IPS-18a (cell line): Measurements from ENCODE around the gene CYP27C1.
"Not testable (repeated sequence)": the region's sequence is repeated elsewhere in the genome, so short reads cannot be mapped to it uniquely, and the experiment has no call there.

Experiments
- H3K27ac ChIP-seq: one replicate; pipeline ENCODE4 v1.5.1; 2013; ENCODE audit warnings: low read length
- H3K27me3 ChIP-seq: one replicate; pipeline ENCODE4 v1.6.1; 2013; ENCODE audit warnings: mild to moderate bottlenecking, low read length; ENCODE audit not compliant: control insufficient read depth, insufficient read depth
- H3K36me3 ChIP-seq: one replicate; pipeline ENCODE4 v1.6.1; 2013; ENCODE audit warnings: low read depth, low read length; ENCODE audit not compliant: control insufficient read depth
- H3K4me1 ChIP-seq: one replicate; pipeline ENCODE4 v1.6.1; 2013; ENCODE audit warnings: low read depth, low read length; ENCODE audit not compliant: control insufficient read depth
- H3K4me3 ChIP-seq: one replicate; pipeline ENCODE4 v1.5.1; 2013; ENCODE audit warnings: low read length
- H3K9ac ChIP-seq: one replicate; pipeline ENCODE4 v1.6.1; 2013; ENCODE audit warnings: mild to moderate bottlenecking, low read length, moderate library complexity
- H3K9me3 ChIP-seq: one replicate; pipeline ENCODE4 v1.6.1; 2013; ENCODE audit warnings: low read depth, low read length; ENCODE audit not compliant: control insufficient read depth

Gene CYP27C1

GRCh38 chr2:127235082-127235702, 15.1 kb upstream of the CYP27C1 start:
- Histone ChIP-seq H3K9me3 (no peaks in the 10 kb centered on the region), H3K27me3 (no peaks in the 10 kb centered on the region)

GRCh38 chr2:127233710-127234109, 13.6 kb upstream of the CYP27C1 start:
- no peaks in the 10 kb centered on the region for H3K27me3 ChIP-seq

More at GRCh38 chr2:127235082-127235702, 15.1 kb upstream of the CYP27C1 start:
- Histone ChIP-seq H3K36me3 (no peaks in the 10 kb centered on the region), H3K9ac (no peak overlapping the region), H3K4me3 (no peak overlapping the region), H3K27ac (no peak overlapping the region), H3K4me1 (peaks cover 3% of the 10 kb centered on the region)

GRCh38 chr2:127231130-127231865, 11.2 kb upstream of the CYP27C1 start:
- Histone ChIP-seq H3K36me3 (no peaks in the 10 kb centered on the region), H3K9ac (no peak overlapping the region), H3K9me3 (no peaks in the 10 kb centered on the region), H3K4me1 (peaks cover 3% of the 10 kb centered on the region), H3K27ac (no peak overlapping the region), H3K27me3 (no peaks in the 10 kb centered on the region), H3K4me3 (no peak overlapping the region)

More at GRCh38 chr2:127233710-127234109, 13.6 kb upstream of the CYP27C1 start:
- Histone ChIP-seq H3K36me3 (no peaks in the 10 kb centered on the region), H3K9ac (no peak overlapping the region), H3K4me3 (no peak overlapping the region), H3K4me1 (peaks cover 3% of the 10 kb centered on the region), H3K27ac (no peak overlapping the region), H3K9me3 (no peaks in the 10 kb centered on the region)

GRCh38 chr2:127229555-127229954, 9.5 kb upstream of the CYP27C1 start:
- Histone ChIP-seq H3K9me3 (no peaks in the 10 kb centered on the region), H3K4me1 (no peaks in the 10 kb centered on the region), H3K4me3 (no peak overlapping the region), H3K9ac (no peak overlapping the region), H3K27me3 (no peaks in the 10 kb centered on the region), H3K27ac (no peak overlapping the region), H3K36me3 (no peaks in the 10 kb centered on the region)

GRCh38 chr2:127228102-127228501, 8.0 kb upstream of the CYP27C1 start:
- no peak overlapping the region for H3K9ac ChIP-seq
- H3K4me1 ChIP-seq: no peaks in the 10 kb centered on the region
- H3K9me3 ChIP-seq: no peaks in the 10 kb centered on the region
- H3K4me3 ChIP-seq: no peak overlapping the region
- H3K36me3 ChIP-seq: no peaks in the 10 kb centered on the region
- H3K27me3 ChIP-seq: no peaks in the 10 kb centered on the region
- no peak overlapping the region for H3K27ac ChIP-seq

GRCh38 chr2:127227264-127227660, 7.2 kb upstream of the CYP27C1 start:
- H3K9ac ChIP-seq, H3K4me1 ChIP-seq, H3K27ac ChIP-seq, H3K4me3 ChIP-seq, H3K27me3 ChIP-seq, H3K9me3 ChIP-seq, H3K36me3 ChIP-seq: not testable (repeated sequence)

- Histone ChIP-seq H3K36me3 (no peaks in the 10 kb centered on the region), H3K4me1 (no peaks in the 10 kb centered on the region), H3K27me3 (no peaks in the 10 kb centered on the region), H3K9ac (no peak overlapping the region), H3K4me3 (no peak overlapping the region), H3K9me3 (no peaks in the 10 kb centered on the region), H3K27ac (no peak overlapping the region)
Measured at GRCh38 chr2:127226520-127227263, 6.6 kb upstream of the CYP27C1 start.

GRCh38 chr2:127226132-127226519, 6.0 kb upstream of the CYP27C1 start:
- Histone ChIP-seq H3K27me3 (no peaks in the 10 kb centered on the region), H3K36me3 (no peaks in the 10 kb centered on the region), H3K9ac (no peak overlapping the region), H3K4me3 (no peak overlapping the region), H3K27ac (no peak overlapping the region), H3K9me3 (no peaks in the 10 kb centered on the region), H3K4me1 (no peaks in the 10 kb centered on the region)

GRCh38 chr2:127225186-127225960, 5.3 kb upstream of the CYP27C1 start:
- Histone ChIP-seq H3K9me3 (no peaks in the 10 kb centered on the region), H3K27me3 (peaks cover 5% of the 10 kb centered on the region), H3K9ac (no peak overlapping the region), H3K27ac (no peak overlapping the region), H3K4me1 (no peaks in the 10 kb centered on the region), H3K4me3 (no peak overlapping the region), H3K36me3 (no peaks in the 10 kb centered on the region)

- H3K27me3 ChIP-seq, H3K27ac ChIP-seq, H3K4me3 ChIP-seq, H3K36me3 ChIP-seq, H3K4me1 ChIP-seq, H3K9me3 ChIP-seq, H3K9ac ChIP-seq: not testable (repeated sequence)
Measured at GRCh38 chr2:127224135-127224534, 4.0 kb upstream of the CYP27C1 start.
